SKM-1 treated with dmso at 0.1 percent for 144 hours (cell line): ENCODE data around the gene EBP.

ENCODE experiments used
- DNase-seq: peaks from one replicate; lab custom pipeline; 2025; ENCODE audit not compliant: unreplicated experiment; lab: John Stamatoyannopoulos, UW

EBP gene

DNA sequence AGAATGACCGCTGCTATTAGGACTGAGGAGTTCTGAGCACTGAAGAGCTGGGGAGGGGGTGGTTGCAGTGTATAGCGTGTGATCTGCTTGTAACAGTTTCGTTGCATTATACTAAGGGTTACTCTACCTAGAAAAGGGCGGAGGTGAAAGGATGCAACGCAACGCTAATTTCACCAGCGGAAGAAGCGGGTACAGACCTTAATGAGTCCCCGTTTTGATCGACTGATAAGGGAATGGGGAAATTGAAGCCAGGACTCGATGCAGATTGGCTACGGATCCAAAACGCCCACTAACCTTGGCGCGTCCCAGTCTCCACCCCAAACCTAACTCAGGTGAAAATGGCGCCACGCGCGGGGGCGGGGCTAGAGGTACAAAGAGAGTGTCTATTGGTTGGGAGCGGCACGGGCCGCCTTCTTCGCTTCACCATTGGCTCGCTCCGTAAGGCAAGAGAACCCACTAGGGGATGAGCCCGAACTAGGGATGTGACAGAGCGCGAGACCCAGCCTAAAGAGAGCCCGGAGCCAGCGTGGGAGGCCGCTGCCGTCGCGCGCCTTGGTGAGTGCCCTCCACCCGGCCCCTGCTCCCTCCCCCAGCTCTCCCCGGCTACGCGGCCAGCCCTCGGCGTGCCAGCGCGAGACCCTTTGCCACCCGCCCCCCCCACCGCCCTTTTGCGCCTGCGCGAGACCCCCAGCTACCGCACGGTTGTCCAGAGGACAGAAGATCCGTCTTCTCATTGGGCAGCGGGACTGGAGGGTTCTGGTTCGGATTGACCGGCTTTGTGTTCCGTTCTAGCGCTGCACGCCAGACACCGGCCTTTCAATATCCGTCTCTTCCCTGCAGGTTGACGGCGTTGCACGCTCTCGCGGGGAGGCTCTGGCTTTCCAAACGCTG, at the start of gene EBP:
Gene EBP (plus strand): TSS at position 456 of the 891 bp plus-strand sequence. CDS start 1,964 bp downstream, outside the sequence.
- peak; percentile 83 for DNase-seq

DNA sequence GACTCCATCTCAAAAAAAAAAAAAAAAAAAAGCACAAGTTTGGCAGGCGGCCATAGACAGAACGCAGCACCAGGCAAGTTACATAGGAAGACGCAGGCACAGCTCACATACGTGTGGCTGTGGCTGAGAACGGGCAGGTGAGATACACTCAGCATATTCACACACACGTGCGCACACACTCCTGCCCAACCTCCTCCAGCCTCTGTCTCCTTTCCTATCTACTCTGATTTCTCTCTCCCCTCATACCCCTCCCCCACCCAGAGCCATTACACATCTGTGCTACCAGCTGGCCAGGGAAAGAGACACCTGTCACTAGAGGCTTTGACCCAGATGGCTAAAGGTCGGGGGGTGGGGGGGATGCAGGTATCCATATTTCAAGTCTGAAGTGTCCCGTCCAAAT, 49.4 kb upstream of the EBP start:
- DNase-seq = no peak

DNA sequence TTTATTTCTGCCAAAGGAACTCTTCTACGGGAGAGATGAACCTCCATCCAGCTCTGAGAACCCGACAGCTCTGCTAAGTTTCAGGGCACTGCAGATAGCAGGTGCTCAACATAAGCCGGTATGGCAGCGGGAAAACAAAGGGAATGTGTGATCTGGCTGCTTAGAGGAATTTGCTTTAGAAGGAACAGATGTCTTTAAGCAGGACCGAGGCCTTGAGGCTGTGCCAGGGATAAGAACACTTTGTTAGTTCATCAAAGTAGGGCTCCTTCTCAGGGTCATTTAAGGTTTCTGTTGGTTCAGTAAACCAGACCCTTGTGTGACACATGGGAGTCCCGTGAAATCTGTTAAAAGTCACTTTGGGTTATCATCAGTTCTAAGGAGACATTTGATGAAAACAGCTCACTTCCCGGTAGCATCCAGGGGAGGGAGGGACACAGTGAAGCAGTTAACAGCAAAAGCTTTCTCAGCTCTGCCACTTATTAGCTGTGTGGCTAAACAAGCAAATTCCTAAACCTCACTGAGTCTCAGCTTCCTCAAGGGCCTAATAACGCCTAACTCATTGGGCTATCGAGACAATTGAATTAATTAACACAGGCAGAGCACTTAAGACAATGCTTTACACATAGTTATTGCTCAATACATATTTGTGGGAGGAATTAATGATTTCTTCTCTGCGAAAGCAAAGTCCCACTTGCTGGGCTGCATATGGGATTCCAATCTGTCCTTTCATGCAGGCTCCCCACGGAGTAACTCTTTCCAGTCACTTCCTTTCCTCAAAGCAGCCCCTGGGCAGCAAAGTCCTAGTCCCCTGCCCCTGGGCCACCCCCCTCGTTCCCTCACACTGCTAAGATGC, 48.5 kb upstream of the EBP start:
- DNase-seq = no peak

GRCh38 chrX:48473704-48473990, 48.0 kb upstream of the EBP start:
- DNase-seq = no peak

- DNase-seq = no peak
Measured at GRCh38 chrX:48474127-48474526, 47.5 kb upstream of the EBP start.

DNA sequence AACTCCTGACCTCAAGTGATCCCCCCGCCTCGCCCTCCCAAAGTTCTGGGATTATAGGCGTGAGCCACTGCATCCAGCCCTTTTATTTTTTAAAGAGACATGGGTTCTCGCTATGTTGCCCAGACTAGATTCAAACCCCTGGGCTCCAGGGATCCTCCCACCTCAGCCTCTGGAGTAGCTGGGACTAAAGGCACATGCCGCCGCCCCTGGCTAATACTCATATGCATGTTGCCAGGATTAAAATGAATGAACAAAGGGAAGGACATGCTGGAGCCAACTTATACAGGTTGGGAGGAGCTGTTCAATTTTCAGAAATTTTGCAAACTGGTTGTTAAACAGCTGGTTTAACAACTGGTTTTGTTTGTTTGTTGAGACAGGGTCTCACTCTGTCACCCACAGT, 47.0 kb upstream of the EBP start:
- DNase-seq = no peak

DNA sequence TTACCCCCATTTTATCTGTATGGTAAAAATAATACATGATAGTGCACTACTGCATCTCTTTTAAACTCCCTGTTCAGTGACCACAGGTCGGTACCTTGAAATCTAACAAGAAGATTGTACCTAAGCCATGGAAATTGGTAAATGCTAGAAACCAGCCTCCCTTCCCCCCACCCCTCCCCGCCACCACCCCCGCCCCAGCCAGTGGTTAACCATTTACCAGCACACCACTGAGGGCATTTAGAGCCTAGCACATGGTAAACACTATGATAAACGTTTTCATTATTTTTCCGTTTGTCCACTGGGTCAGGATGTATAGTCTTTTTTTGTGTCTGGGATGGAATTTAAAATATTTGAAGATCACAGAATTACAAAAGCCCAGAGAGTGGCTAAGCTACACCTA, 46.3 kb upstream of the EBP start:
- no peak for DNase-seq

DNA sequence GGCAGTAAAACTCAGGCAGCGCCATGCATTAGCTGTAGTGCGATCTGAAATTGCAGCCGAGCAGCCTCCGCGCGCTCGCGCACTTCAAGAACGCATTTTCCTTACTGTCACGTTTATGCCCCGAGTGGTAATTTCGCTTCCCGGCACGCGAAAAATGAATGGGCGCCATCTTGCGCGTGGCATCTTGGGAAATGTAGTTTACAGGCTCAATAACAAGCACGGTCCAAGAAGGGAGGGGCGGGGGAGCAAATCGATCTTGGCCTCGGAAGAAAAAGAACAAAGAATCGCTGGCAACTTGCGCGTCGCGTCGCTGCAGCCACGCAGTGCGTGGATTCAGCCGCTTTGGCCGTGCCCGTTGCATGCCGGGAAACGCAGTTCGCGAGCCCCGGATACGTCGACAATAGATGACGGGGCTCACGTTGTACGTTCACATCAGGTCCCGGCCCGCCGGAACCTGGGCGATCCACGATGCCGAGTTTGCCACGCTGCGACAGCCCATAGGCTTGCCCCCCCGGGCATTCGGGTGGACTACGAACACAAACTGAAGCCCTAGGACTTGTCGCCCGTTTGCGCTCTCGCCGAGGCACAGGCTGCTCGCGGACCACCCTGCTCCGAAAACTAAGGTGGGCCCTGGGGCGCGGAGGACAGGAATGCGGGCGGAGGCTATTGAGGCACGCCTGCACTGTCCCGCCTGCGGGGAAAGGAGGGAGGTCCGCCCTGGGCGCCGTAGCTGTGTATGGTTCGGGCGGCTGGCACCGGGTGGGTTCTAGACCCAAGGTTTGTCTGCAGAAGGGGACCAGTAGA, 45.6 kb upstream of the EBP start, which contains the start of gene FTSJ1:
Gene FTSJ1 (plus strand): TSS at position 426 of the 804 bp plus-strand sequence. CDS start 1,849 bp downstream, outside the sequence.
- DNase-seq = peak; percentile 75

GRCh38 chrX:48476919-48477318, 44.7 kb upstream of the EBP start:
- no peak for DNase-seq

GRCh38 chrX:48477960-48478755, 43.5 kb upstream of the EBP start:
- DNase-seq = no peak

GRCh38 chrX:48478806-48479205, 42.8 kb upstream of the EBP start:
- DNase-seq = no peak

GRCh38 chrX:48480142-48480541, 41.5 kb upstream of the EBP start:
- DNase-seq = no peak

DNA sequence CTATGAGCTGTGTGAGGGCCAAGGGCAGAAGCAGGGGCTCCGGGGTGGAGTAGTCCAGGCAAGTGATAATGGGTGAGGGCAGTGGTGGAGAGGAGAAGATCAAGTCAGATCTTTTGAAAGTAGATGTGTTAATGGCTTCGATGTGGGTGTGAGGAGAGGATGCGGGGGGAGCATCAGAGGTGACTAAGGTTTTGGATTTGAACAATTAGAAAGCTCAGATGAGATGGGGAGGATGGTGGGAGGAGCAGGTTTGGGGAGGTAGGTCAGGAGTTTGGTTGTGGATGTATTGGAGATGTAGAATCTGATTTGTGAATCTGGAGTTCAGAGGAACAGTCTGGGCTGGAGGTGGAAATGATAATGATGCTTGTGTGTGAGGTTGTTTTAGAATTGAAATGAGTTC, 41.0 kb upstream of the EBP start:
- no peak for DNase-seq

GRCh38 chrX:48482526-48482925, 39.1 kb upstream of the EBP start:
- no peak for DNase-seq

GRCh38 chrX:48487362-48487798, 34.2 kb upstream of the EBP start:
- no peak for DNase-seq

DNA sequence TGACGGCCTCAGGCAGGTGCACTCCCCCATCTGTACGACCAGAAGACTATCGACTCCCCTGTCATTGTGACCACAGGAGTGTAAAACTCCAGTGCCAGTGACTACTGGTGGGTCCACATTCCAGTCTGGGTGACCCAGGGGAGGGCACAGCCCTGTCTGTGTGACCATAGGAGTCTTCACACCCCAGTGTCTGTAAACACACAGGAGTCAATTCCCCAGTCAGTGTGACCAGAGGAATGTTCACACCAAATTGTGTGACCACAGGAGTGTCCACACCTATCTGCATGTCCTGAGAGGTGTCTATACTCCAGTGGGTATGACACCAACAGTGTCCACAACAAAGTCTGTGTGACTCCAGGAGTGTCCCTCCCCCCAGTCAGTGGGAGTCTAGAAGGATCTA, 33.6 kb upstream of the EBP start:
- no peak for DNase-seq

- DNase-seq = no peak
Measured at GRCh38 chrX:48489296-48489695, 32.3 kb upstream of the EBP start.

DNA sequence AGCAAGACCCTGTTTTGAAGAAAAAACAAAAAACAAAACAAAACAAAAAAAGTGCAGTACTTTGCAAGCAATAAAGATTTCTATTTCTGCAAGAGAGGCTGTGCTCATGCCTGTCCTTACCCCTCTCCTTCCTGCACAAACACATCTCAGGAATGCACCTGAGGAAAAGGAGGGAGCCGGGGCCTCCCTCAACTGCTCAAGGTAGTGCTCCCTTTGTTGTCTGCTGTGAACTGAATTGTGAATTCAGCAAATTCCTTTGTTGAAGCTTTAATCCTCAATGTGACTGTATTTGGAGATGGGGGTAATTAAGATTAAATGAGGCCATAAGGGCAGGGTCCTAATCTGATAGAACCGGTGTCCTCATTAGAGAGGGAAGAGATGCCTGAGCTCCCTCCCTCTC, 31.7 kb upstream of the EBP start:
- DNase-seq = no peak

DNA sequence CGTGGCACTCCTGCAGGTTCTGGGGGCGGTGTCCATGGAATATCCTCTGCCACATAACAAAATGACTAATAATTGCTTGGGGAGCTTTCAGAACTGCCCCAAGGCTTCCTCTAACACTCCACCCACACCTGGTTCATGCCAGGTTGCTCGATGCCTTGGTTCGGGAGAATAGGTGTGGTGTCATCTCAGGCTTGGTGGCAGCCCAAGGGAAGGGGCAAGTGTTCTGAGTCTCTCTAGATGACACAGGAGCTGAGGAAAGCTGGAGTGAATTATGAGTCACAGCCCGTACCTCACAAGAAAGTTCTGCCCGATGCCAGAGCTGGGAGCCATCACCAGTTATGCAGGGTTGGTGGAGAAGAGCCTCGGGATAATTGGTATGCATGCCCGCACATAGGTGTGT, 30.9 kb upstream of the EBP start:
- DNase-seq = no peak

DNA sequence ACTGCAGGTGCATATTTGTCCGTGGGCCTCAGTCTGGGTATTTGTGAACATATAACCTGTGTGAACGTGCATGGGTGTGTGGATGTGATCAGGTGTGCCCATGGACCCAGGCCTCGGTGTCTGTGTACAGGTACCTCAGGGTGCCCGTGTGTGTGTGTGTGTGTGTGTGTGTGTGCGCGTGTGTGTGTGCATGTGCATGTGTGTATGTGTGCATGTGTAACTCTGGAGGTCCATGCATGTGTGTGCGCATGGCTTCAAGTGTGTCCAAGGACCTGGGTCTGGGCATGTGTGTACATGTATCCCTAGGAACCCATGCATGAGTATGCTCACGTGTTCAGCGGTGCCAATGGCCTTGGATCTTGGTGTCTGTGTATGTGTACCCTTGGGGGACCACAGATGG, 29.8 kb upstream of the EBP start:
- no peak for DNase-seq
